GM18861 (cell line): ENCODE data around the gene MAB21L4.

ENCODE experiments used
- ATAC-seq: cut with Tn5 transposase; IDR thresholded peaks from one replicate; pipeline ENCODE4 v1.9.1; 2021; ENCODE audit not compliant: unreplicated experiment

Gene MAB21L4

GRCh38 chr2:240840435-240841060 is 55.4 kb downstream of the MAB21L4 start:
- no peak for ATAC-seq

DNA sequence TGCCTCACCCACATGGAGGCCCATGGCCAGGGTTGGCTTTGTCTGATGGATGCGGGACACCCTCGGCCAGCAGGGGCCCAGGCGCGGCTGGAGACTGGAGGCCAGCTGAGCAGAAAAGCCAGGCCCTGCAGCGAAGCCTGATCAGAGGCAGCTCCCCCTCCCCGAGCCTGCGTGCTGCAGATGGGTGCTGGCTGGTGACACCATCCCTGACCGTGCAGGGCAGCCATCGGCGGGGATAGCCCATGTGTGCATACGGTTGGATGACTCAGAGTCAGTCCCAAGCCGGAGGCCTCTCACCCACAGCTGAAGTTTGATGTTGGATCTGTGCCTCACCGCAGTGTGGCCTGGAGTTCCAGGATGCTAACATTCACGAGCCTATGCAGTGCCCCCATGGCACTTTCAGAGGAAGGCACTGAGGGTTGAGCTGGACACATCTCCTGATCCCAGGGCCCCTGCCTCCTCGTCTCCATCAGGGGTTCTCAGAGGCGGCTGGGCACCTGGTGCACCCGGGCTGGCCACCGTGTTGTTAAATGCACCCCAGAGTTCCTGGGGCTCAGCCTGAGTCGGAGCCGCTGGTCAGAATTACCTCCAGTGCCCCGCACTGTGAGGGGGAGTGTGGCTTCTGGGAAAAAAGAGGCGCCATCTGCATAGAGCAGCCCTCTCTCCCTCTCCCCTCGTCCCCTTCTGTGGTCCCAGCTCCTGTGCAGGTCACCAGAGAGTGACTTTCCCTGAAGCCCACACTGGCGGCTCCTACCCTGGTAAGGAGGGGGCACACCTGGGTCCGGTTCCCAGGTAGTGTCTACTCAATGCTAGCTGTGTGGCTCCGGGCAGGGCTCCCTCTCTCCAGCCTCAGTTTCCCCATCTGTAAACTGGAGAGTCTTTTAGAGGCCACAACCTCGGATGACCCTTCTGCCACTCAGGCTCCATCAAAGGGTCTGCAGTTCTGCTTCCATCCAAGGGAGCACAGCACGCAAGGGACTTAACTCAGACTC is 56.5 kb downstream of the MAB21L4 start:
- no peak for ATAC-seq

DNA sequence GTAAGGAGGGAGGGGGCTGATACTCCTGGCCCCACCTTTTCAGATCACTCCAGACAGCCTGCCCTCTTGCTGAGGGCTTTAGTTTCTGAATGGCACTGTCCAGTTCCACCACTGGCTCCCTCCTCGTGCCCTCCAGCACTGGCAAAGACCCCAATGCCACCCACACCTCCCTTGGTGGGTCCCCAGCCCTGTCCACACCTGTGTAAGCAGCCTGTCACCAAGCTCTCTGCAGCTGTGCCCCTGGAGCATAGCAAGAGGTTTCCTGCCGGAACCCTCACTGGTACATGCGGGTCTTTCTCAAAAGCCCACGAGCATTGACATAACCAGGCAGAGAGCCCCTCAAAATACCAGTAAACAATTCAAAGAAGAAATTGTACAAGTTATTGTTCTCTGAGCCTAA is 58.3 kb downstream of the MAB21L4 start:
- ATAC-seq = no peak

DNA sequence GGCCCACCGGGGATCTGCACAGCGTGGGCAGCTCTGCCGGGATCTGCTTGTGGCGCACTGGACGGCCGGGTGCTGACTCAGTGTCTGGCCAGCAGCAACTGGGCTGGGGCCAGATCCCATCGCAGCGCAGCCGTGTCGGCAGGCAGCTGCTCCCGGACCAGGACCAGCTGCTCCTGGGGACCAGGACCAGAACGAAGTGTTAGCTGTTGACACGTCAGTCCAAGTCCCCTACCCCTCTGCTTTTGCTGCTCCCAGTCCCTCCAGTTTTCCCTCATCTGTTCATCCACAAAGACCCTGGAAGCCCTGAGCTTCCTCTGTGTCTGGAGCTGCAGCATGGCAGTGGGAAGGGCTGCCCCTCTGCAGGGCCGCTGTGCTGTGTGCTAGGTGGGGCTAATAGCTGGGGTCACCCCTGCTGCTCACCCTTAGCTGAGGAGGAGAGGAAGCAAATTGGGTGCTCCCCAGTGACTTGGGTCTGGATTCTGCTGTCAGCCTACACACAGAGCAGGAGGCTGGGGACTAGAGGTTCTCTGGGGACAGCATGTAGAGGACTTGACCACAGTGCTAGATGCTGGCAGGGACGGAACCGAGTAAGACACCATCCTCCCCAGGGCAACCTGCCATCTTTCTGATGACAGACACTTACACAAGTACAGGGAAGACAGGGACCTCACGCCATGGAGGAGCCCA is 59.0 kb downstream of the MAB21L4 start:
- ATAC-seq = no peak
